ENCODE results near the gene TTLL8. TPM values are rescaled to one million over a fixed set of nuclear protein-coding genes. Genes with fewer than 3 reads are reported as not detected.
A peak's percentile ranks its signal among the peaks of the same experiment; 100 is the strongest.

Gene TTLL8
- polyA plus RNA-seq, 1 of the 3 experiments (the other 2 are of a cell fraction): not detected

- Histone ChIP-seq H3K4me3 (ENCODE audit: low read depth in 2 of 2, low read length in 1 of 2) (no peak overlapping the region), H3K27ac (ENCODE audit: low read depth in 2 of 2, low read length in 1 of 2) (no peak overlapping the region), H3K27me3 (ENCODE audit: insufficient read depth) (no peaks in the 10 kb centered on the region; the same call in 1 of the 2 replicates), H4K20me1 (ENCODE audit: insufficient read depth) (no peaks in the 10 kb centered on the region), H2AFZ (ENCODE audit: low read depth) (no peak overlapping the region), H3K79me2 (ENCODE audit: insufficient read depth) (no peaks in the 10 kb centered on the region), H3K9me2 (no peaks in the 10 kb centered on the region), H3K4me2 (no peak overlapping the region), H3K36me3 (replicated peaks in 1 of 2; ENCODE audit: control insufficient read depth in 1 of 2, insufficient read depth in 2 of 2, low read length in 1 of 2) (no peaks in the 10 kb centered on the region), H3K9me3 (no peaks in the 10 kb centered on the region), H3K4me1 (ENCODE audit: control insufficient read depth in 1 of 2, insufficient read depth in 2 of 2, low read depth in 1 of 2, low read length in 1 of 2) (peaks cover 0 to 12% of the 10 kb centered on the region in 2 experiments; a peak in 1 of 4 replicates), H3K9ac (no peak overlapping the region), H3F3A (replicated peaks; ENCODE audit: insufficient read depth) (no peaks in the 10 kb centered on the region)
- POLR2A ChIA-PET: no interaction called here
- DNase-seq: peak; percentile 21
- CTCF ChIA-PET: no interaction called here
- TF ChIP-seq EZH2phosphoT487 (IDR thresholded peaks at IDR 0.05; ENCODE audit: borderline replicate concordance, low read depth) (no peak), USF2 (IDR thresholded peaks at IDR 0.05; ENCODE audit: borderline replicate concordance, low read depth, low read length) (no peak), CHD2 (IDR thresholded peaks at IDR 0.05; ENCODE audit: low read length, partially characterized antibody) (no peak)
- TF ChIP-seq, protein P1, sequence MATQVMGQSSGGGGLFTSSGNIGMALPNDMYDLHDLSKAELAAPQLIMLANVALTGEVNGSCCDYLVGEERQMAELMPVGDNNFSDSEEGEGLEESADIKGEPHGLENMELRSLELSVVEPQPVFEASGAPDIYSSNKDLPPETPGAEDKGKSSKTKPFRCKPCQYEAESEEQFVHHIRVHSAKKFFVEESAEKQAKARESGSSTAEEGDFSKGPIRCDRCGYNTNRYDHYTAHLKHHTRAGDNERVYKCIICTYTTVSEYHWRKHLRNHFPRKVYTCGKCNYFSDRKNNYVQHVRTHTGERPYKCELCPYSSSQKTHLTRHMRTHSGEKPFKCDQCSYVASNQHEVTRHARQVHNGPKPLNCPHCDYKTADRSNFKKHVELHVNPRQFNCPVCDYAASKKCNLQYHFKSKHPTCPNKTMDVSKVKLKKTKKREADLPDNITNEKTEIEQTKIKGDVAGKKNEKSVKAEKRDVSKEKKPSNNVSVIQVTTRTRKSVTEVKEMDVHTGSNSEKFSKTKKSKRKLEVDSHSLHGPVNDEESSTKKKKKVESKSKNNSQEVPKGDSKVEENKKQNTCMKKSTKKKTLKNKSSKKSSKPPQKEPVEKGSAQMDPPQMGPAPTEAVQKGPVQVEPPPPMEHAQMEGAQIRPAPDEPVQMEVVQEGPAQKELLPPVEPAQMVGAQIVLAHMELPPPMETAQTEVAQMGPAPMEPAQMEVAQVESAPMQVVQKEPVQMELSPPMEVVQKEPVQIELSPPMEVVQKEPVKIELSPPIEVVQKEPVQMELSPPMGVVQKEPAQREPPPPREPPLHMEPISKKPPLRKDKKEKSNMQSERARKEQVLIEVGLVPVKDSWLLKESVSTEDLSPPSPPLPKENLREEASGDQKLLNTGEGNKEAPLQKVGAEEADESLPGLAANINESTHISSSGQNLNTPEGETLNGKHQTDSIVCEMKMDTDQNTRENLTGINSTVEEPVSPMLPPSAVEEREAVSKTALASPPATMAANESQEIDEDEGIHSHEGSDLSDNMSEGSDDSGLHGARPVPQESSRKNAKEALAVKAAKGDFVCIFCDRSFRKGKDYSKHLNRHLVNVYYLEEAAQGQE (IDR thresholded peaks at IDR 0.05; ENCODE audit: low read depth, low read length): no peak
- 90% methylated on average over 9 of the region's 9 CpGs for WGBS (ENCODE audit: low lambda C conversion rate)
Measured at GRCh38 chr22:50078761-50079160, 20.7 kb upstream of the TTLL8 start.

DNA sequence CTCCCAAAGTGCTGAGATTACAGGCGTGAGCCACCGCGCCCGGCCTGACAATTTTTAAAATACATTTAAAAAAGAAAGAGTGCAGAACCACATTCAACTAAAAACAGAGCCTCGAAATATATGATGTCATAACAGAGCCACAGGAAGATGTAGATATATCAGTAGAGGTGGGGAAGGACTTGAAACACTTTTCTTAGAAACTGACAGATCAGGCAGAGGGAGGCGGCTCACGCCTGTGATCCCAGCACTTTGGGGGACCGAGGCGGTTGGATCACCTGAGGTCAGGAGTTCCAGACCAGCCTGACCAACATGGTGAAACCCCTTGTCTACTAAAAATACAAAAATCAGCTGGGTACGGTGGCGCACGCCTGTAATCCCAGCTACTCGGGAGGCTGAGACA is 20.1 kb upstream of the TTLL8 start:
- Histone ChIP-seq H3K9me3 (no peaks in the 10 kb centered on the region), H4K20me1 (ENCODE audit: insufficient read depth) (no peaks in the 10 kb centered on the region), H3K4me2 (no peak overlapping the region), H3K79me2 (ENCODE audit: insufficient read depth) (no peaks in the 10 kb centered on the region), H3K9ac (no peak overlapping the region), H3K36me3 (replicated peaks in 1 of 2; ENCODE audit: control insufficient read depth in 1 of 2, insufficient read depth in 2 of 2, low read length in 1 of 2) (no peaks in the 10 kb centered on the region), H2AFZ (ENCODE audit: low read depth) (no peak overlapping the region), H3K9me2 (no peaks in the 10 kb centered on the region), H3K4me3 (ENCODE audit: low read depth in 2 of 2, low read length in 1 of 2) (no peak overlapping the region), H3K27me3 (ENCODE audit: insufficient read depth) (no peaks in the 10 kb centered on the region; the same call in 1 of the 2 replicates), H3K27ac (ENCODE audit: low read depth in 2 of 2, low read length in 1 of 2) (no peak overlapping the region), H3F3A (replicated peaks; ENCODE audit: insufficient read depth) (no peaks in the 10 kb centered on the region), H3K4me1 (ENCODE audit: control insufficient read depth in 1 of 2, insufficient read depth in 2 of 2, low read depth in 1 of 2, low read length in 1 of 2) (peaks cover 0 to 7% of the 10 kb centered on the region in 2 experiments; a peak in 1 of 4 replicates)
- WGBS (ENCODE audit: low lambda C conversion rate): 83% methylated on average over 13 of the region's 13 CpGs
- no peak for DNase-seq
- TF ChIP-seq EZH2phosphoT487 (IDR thresholded peaks at IDR 0.05; ENCODE audit: borderline replicate concordance, low read depth) (no peak), CHD2 (IDR thresholded peaks at IDR 0.05; ENCODE audit: low read length, partially characterized antibody) (no peak), MEF2A (IDR thresholded peaks at IDR 0.05; ENCODE audit: borderline replicate concordance, low read depth) (no peak), GABPA (IDR thresholded peaks at IDR 0.05; ENCODE audit: low read depth) (no peak), NFIC (IDR thresholded peaks at IDR 0.05; ENCODE audit: borderline replicate concordance) (no peak), MXI1 (IDR thresholded peaks at IDR 0.05; ENCODE audit: low read depth, low read length) (no peak), ZBTB33 (IDR thresholded peaks at IDR 0.05; ENCODE audit: borderline replicate concordance, low read depth) (no peak), YY1 (IDR thresholded peaks at IDR 0.05; ENCODE audit: low read depth) (no peak), SMC3 (IDR thresholded peaks at IDR 0.05; ENCODE audit: low read depth, low read length) (no peak), ELF1 (IDR thresholded peaks at IDR 0.05) (no peak), NRF1 (IDR thresholded peaks at IDR 0.05; ENCODE audit: low read depth, low read length) (no peak), RXRA (IDR thresholded peaks at IDR 0.05; ENCODE audit: borderline replicate concordance, low read depth) (no peak)
- POLR2A ChIA-PET: no interaction called here
- CTCF ChIA-PET: no interaction called here
